OCI-LY1 (cell line): ENCODE data around the gene SNED1.

Source experiments
- H2AFZ ChIP-seq: fragments of 200-600 bp; sonication (generic), shearing (Covaris generic); 2 replicates; pipeline ENCODE4 v1.6.0; 2014; ENCODE audit warnings: antibody characterized with exemption, mild to moderate bottlenecking, low read length
- H3F3A ChIP-seq: fragments of 200-600 bp; sonication (generic), shearing (Covaris generic); 2 replicates; pipeline ENCODE4 v1.6.0; 2014; ENCODE audit warnings: mild to moderate bottlenecking, antibody characterized with exemption, low read length, moderate library complexity; ENCODE audit not compliant: insufficient read depth
- H3K27ac ChIP-seq: fragments of 200-600 bp; sonication (generic); 2 replicates; pipeline ENCODE4 v1.5.1; 2014; ENCODE audit warnings: low read length, mixed run types, mild to moderate bottlenecking, low read depth; ENCODE audit not compliant: poor library complexity, severe bottlenecking
- H3K27me3 ChIP-seq: fragments of 200-600 bp; sonication (generic); 2 replicates; pipeline ENCODE4 v1.6.0; 2014; ENCODE audit warnings: antibody characterized with exemption, mild to moderate bottlenecking, low read length, moderate library complexity; ENCODE audit not compliant: insufficient read depth
- H3K36me3 ChIP-seq: fragments of 200-600 bp; sonication (generic); 2 replicates; pipeline ENCODE4 v1.6.1; 2014; ENCODE audit warnings: mild to moderate bottlenecking, antibody characterized with exemption, low read length, moderate library complexity, mixed read lengths; ENCODE audit not compliant: insufficient read depth
- H3K4me1 ChIP-seq: fragments of 200-600 bp; sonication (generic); 2 replicates; pipeline ENCODE4 v1.5.1; 2014; ENCODE audit warnings: mild to moderate bottlenecking, low read length, moderate library complexity; ENCODE audit not compliant: insufficient read depth, severe bottlenecking
- H3K4me2 ChIP-seq: fragments of 200-600 bp; sonication (generic), shearing (Covaris generic); 2 replicates; pipeline ENCODE4 v1.6.1; 2014; ENCODE audit warnings: low read length
- H3K4me3 ChIP-seq: fragments of 200-600 bp; sonication (generic); 2 replicates; pipeline ENCODE4 v1.5.1; 2014; ENCODE audit warnings: low read length, low read depth, mild to moderate bottlenecking, mixed read lengths; ENCODE audit not compliant: poor library complexity, severe bottlenecking
- H3K79me2 ChIP-seq: fragments of 200-600 bp; shearing (Covaris generic); 2 replicates; pipeline ENCODE4 v1.6.1; 2016; ENCODE audit warnings: mixed run types, low read length, mixed read lengths; ENCODE audit not compliant: insufficient read depth
- H3K9ac ChIP-seq: fragments of 200-600 bp; sonication (generic), shearing (Covaris generic); 2 replicates; pipeline ENCODE4 v1.6.1; 2014; ENCODE audit warnings: mild to moderate bottlenecking, low read length, mixed read lengths
- H3K9me2 ChIP-seq: fragments of 200-600 bp; sonication (generic), shearing (Covaris generic); 2 replicates; pipeline ENCODE4 v1.6.1; 2014; ENCODE audit warnings: low read depth, mild to moderate bottlenecking, low read length, mixed read lengths
- H3K9me3 ChIP-seq: fragments of 200-600 bp; shearing (Covaris generic); 2 replicates; pipeline ENCODE4 v1.6.1; 2014; ENCODE audit warnings: low read length, mixed read lengths
- H4K20me1 ChIP-seq: fragments of 200-600 bp; sonication (generic), shearing (Covaris generic); 2 replicates; pipeline ENCODE4 v1.6.0; 2016; ENCODE audit warnings: mild to moderate bottlenecking, low read length; ENCODE audit not compliant: insufficient read depth
- CTCF ChIP-seq: fragments of 200-600 bp; sonication (generic), shearing (Covaris generic); IDR thresholded peaks from 2 replicates; pipeline ENCODE4 v1.5.1; 2017; ENCODE audit warnings: mild to moderate bottlenecking, antibody characterized with exemption, low read length, moderate library complexity, mixed read lengths
- EZH2 ChIP-seq: fragments of 200-600 bp; sonication (generic), shearing (Covaris generic); IDR thresholded peaks from 2 replicates; pipeline ENCODE4 v1.8.0; 2017; ENCODE audit warnings: borderline replicate concordance, mixed run types, mild to moderate bottlenecking, antibody characterized with exemption, low read length, moderate library complexity, mixed read lengths

SNED1 gene

GRCh38 chr2:240960971-240961876, 37.2 kb upstream of the SNED1 start:
- Histone ChIP-seq H2AFZ (no peak overlapping the region), H3K79me2 (no peaks in the 10 kb centered on the region), H3K27ac (no peak overlapping the region), H3K9me2 (no peaks in the 10 kb centered on the region), H3K4me2 (no peak overlapping the region), H3F3A (no peaks in the 10 kb centered on the region), H3K36me3 (no peaks in the 10 kb centered on the region), H4K20me1 (no peaks in the 10 kb centered on the region), H3K9me3 (no peaks in the 10 kb centered on the region), H3K27me3 (peaks cover 12% of the 10 kb centered on the region; the same call in 1 of the 2 replicates), H3K9ac (no peak overlapping the region), H3K4me3 (no peak overlapping the region), H3K4me1 (no peaks in the 10 kb centered on the region)
- TF ChIP-seq CTCF = no peak
- no peak for TF ChIP-seq EZH2

- no peaks in the 10 kb centered on the region for H3K4me1 ChIP-seq
- no peaks in the 10 kb centered on the region for H4K20me1 ChIP-seq
- H3K79me2 ChIP-seq = no peaks in the 10 kb centered on the region
- no peak overlapping the region for H2AFZ ChIP-seq
- H3K9me2 ChIP-seq = no peaks in the 10 kb centered on the region
- no peaks in the 10 kb centered on the region for H3F3A ChIP-seq
- H3K9me3 ChIP-seq = no peaks in the 10 kb centered on the region
- peaks cover 12% of the 10 kb centered on the region; the same call in 1 of the 2 replicates for H3K27me3 ChIP-seq
- no peak for TF ChIP-seq CTCF
- no peak for TF ChIP-seq EZH2
- H3K27ac ChIP-seq = no peak overlapping the region
- no peak overlapping the region for H3K9ac ChIP-seq
- no peak overlapping the region for H3K4me2 ChIP-seq
- H3K36me3 ChIP-seq = no peaks in the 10 kb centered on the region
- no peak overlapping the region for H3K4me3 ChIP-seq
These were observed 36.5 kb upstream of the SNED1 start for GRCh38 chr2:240961910-240962299.

- Histone ChIP-seq H3K4me3 (no peak overlapping the region), H3K27me3 (peaks cover 6% of the 10 kb centered on the region; the same call in 1 of the 2 replicates), H3K4me2 (no peak overlapping the region), H3K27ac (no peak overlapping the region), H4K20me1 (no peaks in the 10 kb centered on the region), H3K79me2 (no peaks in the 10 kb centered on the region), H3F3A (no peaks in the 10 kb centered on the region), H3K4me1 (no peaks in the 10 kb centered on the region), H3K9me3 (no peaks in the 10 kb centered on the region), H2AFZ (no peak overlapping the region), H3K9me2 (no peaks in the 10 kb centered on the region), H3K9ac (no peak overlapping the region), H3K36me3 (no peaks in the 10 kb centered on the region)
- TF ChIP-seq CTCF = no peak
- TF ChIP-seq EZH2 = no peak
These were observed 35.9 kb upstream of the SNED1 start for GRCh38 chr2:240962300-240963064.
